Trophoblast cell (in vitro differentiated cells and primary cell): Measurements from ENCODE around the gene SNX27.
A peak's percentile ranks its signal among the peaks of the same experiment; 100 is the strongest.
"Not testable (repeated sequence)": the region's sequence is repeated elsewhere in the genome, so short reads cannot be mapped to it uniquely, and the experiment has no call there.

Experiments used
- DNase-seq, 2 donors: peaks; one replicate each; pipeline ENCODE4 v3.0.0-alpha.2; 2016
- H2AFZ ChIP-seq: 2 replicates; pipeline ENCODE4 v1.6.1; 2013; ENCODE audit warnings: low read length, moderate library complexity, mild to moderate bottlenecking; ENCODE audit not compliant: insufficient read depth, poor library complexity
- H2AK5ac ChIP-seq: 2 replicates; pipeline ENCODE4 v1.6.1; 2013; ENCODE audit warnings: mild to moderate bottlenecking, low read length
- H2BK120ac ChIP-seq: 2 replicates; pipeline ENCODE4 v1.6.1; 2013; ENCODE audit warnings: low read length, mild to moderate bottlenecking, moderate library complexity; ENCODE audit not compliant: insufficient read depth, poor library complexity
- H2BK12ac ChIP-seq: 2 replicates; pipeline ENCODE4 v1.6.1; 2013; ENCODE audit warnings: mild to moderate bottlenecking, low read length, moderate library complexity
- H2BK5ac ChIP-seq: 2 replicates; pipeline ENCODE4 v1.6.1; 2013; ENCODE audit warnings: low read length, low read depth, moderate library complexity, mild to moderate bottlenecking; ENCODE audit not compliant: poor library complexity
- H3K14ac ChIP-seq: 2 replicates; pipeline ENCODE4 v1.6.1; 2013; ENCODE audit warnings: mild to moderate bottlenecking, low read length
- H3K18ac ChIP-seq: 2 replicates; pipeline ENCODE4 v1.6.1; 2013; ENCODE audit warnings: mild to moderate bottlenecking, low read length
- H3K23ac ChIP-seq: 2 replicates; pipeline ENCODE4 v1.6.1; 2013; ENCODE audit warnings: low read length
- H3K27ac ChIP-seq: 2 replicates; pipeline ENCODE4 v1.5.1; 2013; ENCODE audit warnings: low read depth, mild to moderate bottlenecking, inconsistent platforms, low read length, moderate library complexity
- H3K27me3 ChIP-seq: 2 replicates; pipeline ENCODE4 v1.6.1; 2013; ENCODE audit warnings: inconsistent platforms, mild to moderate bottlenecking, low read length, moderate library complexity; ENCODE audit not compliant: insufficient read depth
- H3K36me3 ChIP-seq, 2 experiments: 1 replicate in 1 of 2; 2 replicates in 1 of 2; pipeline ENCODE4 v1.6.1; 2013; ENCODE audit warnings: low read length in 2 of 2, mild to moderate bottlenecking in 2 of 2, moderate library complexity in 1 of 2; ENCODE audit not compliant: insufficient read depth in 2 of 2, control insufficient read depth in 1 of 2
- H3K4ac ChIP-seq: 2 replicates; pipeline ENCODE4 v1.6.1; 2013; ENCODE audit warnings: low read depth, mild to moderate bottlenecking, low read length, moderate library complexity
- H3K4me1 ChIP-seq, 2 experiments: 1 replicate in 1 of 2; 2 replicates in 1 of 2; pipeline ENCODE4 v1.6.1; 2013; ENCODE audit warnings: low read length in 2 of 2, mild to moderate bottlenecking in 2 of 2, moderate library complexity in 1 of 2; ENCODE audit not compliant: insufficient read depth in 2 of 2, control insufficient read depth in 1 of 2
- H3K4me2 ChIP-seq: 2 replicates; pipeline ENCODE4 v1.6.1; 2013; ENCODE audit warnings: inconsistent platforms, mild to moderate bottlenecking, low read length, moderate library complexity
- H3K4me3 ChIP-seq: 2 replicates; pipeline ENCODE4 v1.5.1; 2013; ENCODE audit warnings: mild to moderate bottlenecking, low read depth, low read length, inconsistent platforms
- H3K79me1 ChIP-seq: one replicate; pipeline ENCODE4 v1.6.1; 2013; ENCODE audit warnings: low read length
- H3K79me2 ChIP-seq: 2 replicates; pipeline ENCODE4 v1.6.1; 2013; ENCODE audit warnings: low read length, mild to moderate bottlenecking; ENCODE audit not compliant: control insufficient read depth, insufficient read depth, poor library complexity
- H3K9ac ChIP-seq: 2 replicates; pipeline ENCODE4 v1.6.1; 2013; ENCODE audit warnings: mild to moderate bottlenecking, low read length
- H3K9me3 ChIP-seq: 2 replicates; pipeline ENCODE4 v1.6.1; 2013; ENCODE audit warnings: low read depth, mild to moderate bottlenecking, control low read depth, inconsistent platforms, low read length; ENCODE audit not compliant: insufficient read depth
- H4K12ac ChIP-seq: 2 replicates; pipeline ENCODE4 v1.6.1; 2013; ENCODE audit warnings: low read depth, mild to moderate bottlenecking, low read length, moderate library complexity
- H4K8ac ChIP-seq: 2 replicates; pipeline ENCODE4 v1.6.1; 2013; ENCODE audit warnings: low read depth, mild to moderate bottlenecking, low read length, moderate library complexity
- H4K91ac ChIP-seq: one replicate; pipeline ENCODE4 v1.6.1; 2013; ENCODE audit warnings: low read depth, mild to moderate bottlenecking, low read length, moderate library complexity
- WGBS: extraction: QIAGEN DNeasy Blood & Tissue Kit; methylation state at CpG from one replicate; pipeline ENCODE4 v1.1.7; 2013; ENCODE audit warnings: missing lambda C conversion rate; ENCODE audit not compliant: insufficient read length, insufficient coverage; ENCODE audit errors: extremely low coverage; 5-methylcytosine and 5-hydroxymethylcytosine counted together

SNX27 gene

DNA sequence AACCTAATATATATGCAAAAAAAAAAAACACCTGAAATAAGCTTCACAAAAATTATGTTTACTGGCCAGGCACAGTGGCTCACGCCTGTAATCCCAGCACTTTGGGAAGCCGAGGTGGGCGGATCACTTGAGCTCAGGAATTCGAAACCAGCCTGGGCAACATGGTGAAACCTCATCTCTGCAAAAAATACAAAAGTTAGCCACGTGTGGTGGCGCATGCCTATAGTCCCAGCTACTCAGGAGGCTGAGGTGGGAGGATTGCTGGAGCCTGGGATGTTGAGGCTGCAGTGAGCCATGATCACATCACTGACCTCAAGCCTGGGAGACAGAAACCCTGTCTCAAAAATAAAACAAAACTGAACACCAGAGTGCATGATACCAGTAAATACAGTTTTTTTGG lies 7.1 kb downstream of the SNX27 start:
- H3K79me2 ChIP-seq, H3K4me2 ChIP-seq, H3K14ac ChIP-seq, H3K36me3 ChIP-seq, H3K23ac ChIP-seq, H4K91ac ChIP-seq, H3K4me1 ChIP-seq, H3K9ac ChIP-seq, H3K27me3 ChIP-seq, H3K79me1 ChIP-seq, H3K9me3 ChIP-seq, H2AFZ ChIP-seq, H2BK5ac ChIP-seq, H3K27ac ChIP-seq, H2BK12ac ChIP-seq, H4K8ac ChIP-seq, H4K12ac ChIP-seq, H3K4me3 ChIP-seq, DNase-seq: not testable (repeated sequence)
- H2BK120ac ChIP-seq: peak overlapping the region; percentile 13
- peak overlapping the region; percentile 54 for H2AK5ac ChIP-seq
- H3K18ac ChIP-seq: peak overlapping the region; percentile 37
- WGBS: no CpG with 5 or more reads among the region's 6 CpGs
- H3K4ac ChIP-seq: peak overlapping the region; percentile 62

DNA sequence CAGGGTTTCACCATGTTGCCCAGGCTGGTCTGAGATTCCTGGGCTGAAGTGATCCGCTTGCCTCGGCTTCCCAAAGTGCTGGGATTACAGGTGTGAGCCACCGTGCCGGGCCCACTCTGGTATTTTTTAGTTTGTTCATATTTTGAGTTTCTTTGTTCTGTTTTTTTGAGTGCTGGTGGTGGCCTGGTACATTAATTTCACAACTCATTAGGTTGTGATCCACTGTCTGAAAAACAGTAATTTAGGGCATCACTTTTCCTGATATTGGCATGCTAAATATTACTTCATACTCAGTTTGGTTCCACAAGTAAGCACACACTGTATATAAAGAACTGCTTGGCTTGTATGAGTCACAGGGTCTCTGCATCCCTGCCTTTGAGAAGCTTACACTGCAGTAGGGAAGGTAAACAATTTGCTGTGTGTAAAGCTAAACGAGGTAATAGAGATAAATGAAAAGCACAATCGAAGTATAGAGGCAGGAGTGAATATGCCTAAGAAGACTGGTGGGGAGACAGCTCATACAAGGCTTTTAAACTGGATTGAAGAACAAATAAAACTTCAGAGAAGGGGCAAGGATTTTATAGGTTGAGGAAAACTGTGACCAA lies 7.7 kb downstream of the SNX27 start:
- Histone ChIP-seq H3K4me3 (no peak overlapping the region), H3K27ac (no peak overlapping the region), H3K27me3 (no peaks in the 10 kb centered on the region), H3K4me2 (no peak overlapping the region), H3K14ac (no peak overlapping the region), H3K23ac (no peak overlapping the region), H3K9me3 (no peaks in the 10 kb centered on the region), H3K79me1 (no peaks in the 10 kb centered on the region), H4K12ac (no peak overlapping the region), H3K4ac (no peak overlapping the region), H2BK12ac (no peak overlapping the region), H4K8ac (no peak overlapping the region), H3K18ac (no peak overlapping the region), H4K91ac (peak overlapping the region; percentile 24), H2BK5ac (no peak overlapping the region), H2AFZ (no peak overlapping the region), H2AK5ac (no peak overlapping the region), H2BK120ac (no peak overlapping the region), H3K4me1 (no peaks in the 10 kb centered on the region), H3K79me2 (peaks cover 3% of the 10 kb centered on the region), H3K9ac (no peak overlapping the region), H3K36me3 (peaks cover 0 to 3% of the 10 kb centered on the region in 2 experiments)
- WGBS: no CpG with 5 or more reads among the region's 6 CpGs
- DNase-seq: no peak

DNA sequence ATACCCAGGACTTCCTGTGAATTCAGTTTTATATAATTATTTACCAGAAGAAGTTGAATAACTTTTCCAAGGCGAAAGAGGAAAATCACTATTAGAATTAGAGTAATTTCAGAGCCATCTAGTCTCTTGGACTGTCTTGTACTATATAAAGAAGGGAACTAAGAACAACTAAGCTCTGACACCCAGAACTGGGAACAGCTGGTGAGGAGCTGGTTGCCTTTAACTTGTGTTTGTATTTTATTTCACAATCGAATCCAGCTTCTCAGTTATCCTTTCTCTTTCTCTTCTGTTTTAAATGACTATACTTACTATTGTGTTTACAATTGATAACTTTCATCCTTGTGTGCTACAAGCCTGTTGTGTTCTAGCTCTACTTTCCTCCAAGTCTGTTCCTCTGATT lies 8.4 kb downstream of the SNX27 start:
- Histone ChIP-seq H3K79me1 (no peaks in the 10 kb centered on the region), H4K91ac (no peak overlapping the region), H4K12ac (no peak overlapping the region), H4K8ac (no peak overlapping the region), H3K36me3 (peaks cover 0 to 3% of the 10 kb centered on the region in 2 experiments), H3K27ac (no peak overlapping the region), H3K27me3 (no peaks in the 10 kb centered on the region), H3K9me3 (no peaks in the 10 kb centered on the region), H3K9ac (no peak overlapping the region), H3K4ac (no peak overlapping the region), H3K4me3 (no peak overlapping the region), H2AFZ (no peak overlapping the region), H3K79me2 (peaks cover 3% of the 10 kb centered on the region), H3K4me1 (no peaks in the 10 kb centered on the region), H3K18ac (no peak overlapping the region), H3K23ac (no peak overlapping the region), H3K14ac (no peak overlapping the region), H2BK5ac (no peak overlapping the region), H2BK120ac (no peak overlapping the region), H2BK12ac (no peak overlapping the region), H2AK5ac (no peak overlapping the region), H3K4me2 (no peak overlapping the region)
- DNase-seq: no peak
- WGBS: no CpG with 5 or more reads among the region's 2 CpGs

DNA sequence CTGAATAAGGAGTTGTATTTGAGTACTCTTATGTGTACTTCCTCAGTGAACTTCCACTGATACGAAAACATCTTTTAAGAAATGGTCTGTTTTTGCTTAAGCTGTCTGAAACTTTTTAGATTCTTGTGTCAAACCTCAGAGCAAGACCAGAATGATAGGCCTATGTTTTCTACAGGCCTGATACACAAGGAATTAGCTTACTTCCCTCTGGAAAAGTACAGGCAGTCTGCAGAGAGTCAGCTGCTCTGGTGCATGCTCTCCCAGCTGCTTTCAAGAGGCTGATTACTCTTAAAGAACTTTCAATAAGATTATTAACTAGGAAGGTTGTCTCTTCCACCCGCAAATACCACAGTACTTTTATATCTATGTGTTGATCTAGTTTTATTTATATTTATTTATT lies 9.5 kb downstream of the SNX27 start:
- Histone ChIP-seq H2BK5ac (no peak overlapping the region), H4K91ac (no peak overlapping the region), H3K27ac (no peak overlapping the region), H2AFZ (no peak overlapping the region), H3K79me2 (peaks cover 3% of the 10 kb centered on the region), H3K4me1 (no peaks in the 10 kb centered on the region), H4K12ac (no peak overlapping the region), H2BK120ac (no peak overlapping the region), H2AK5ac (no peak overlapping the region), H3K23ac (no peak overlapping the region), H3K36me3 (peaks cover 0 to 3% of the 10 kb centered on the region in 2 experiments), H3K79me1 (no peaks in the 10 kb centered on the region), H3K18ac (no peak overlapping the region), H3K27me3 (no peaks in the 10 kb centered on the region), H3K14ac (no peak overlapping the region), H3K9me3 (no peaks in the 10 kb centered on the region), H3K9ac (no peak overlapping the region), H3K4me3 (no peak overlapping the region), H3K4ac (no peak overlapping the region), H3K4me2 (no peak overlapping the region), H2BK12ac (no peak overlapping the region), H4K8ac (no peak overlapping the region)
- WGBS: no CpG with 5 or more reads among the region's 2 CpGs
- DNase-seq: no peak
